GM23248 (cell line): ENCODE data around the gene PTPRD. TPM values are rescaled to one million over a fixed set of nuclear protein-coding genes. Genes with fewer than 3 reads are reported as not detected.

ENCODE experiments used
- DNase-seq: peaks from one replicate; pipeline ENCODE4 v3.0.0-alpha.2; 2015
- H2AFZ ChIP-seq: fragments of 200-600 bp; sonication (generic); 2 replicates; pipeline ENCODE4 v1.6.1; 2016; ENCODE audit warnings: antibody characterized with exemption
- H3F3A ChIP-seq: fragments of 200-600 bp; sonication (generic); 2 replicates; pipeline ENCODE4 v1.6.1; 2016; ENCODE audit warnings: mild to moderate bottlenecking, antibody characterized with exemption, mixed run types; ENCODE audit not compliant: insufficient read depth
- H3K27ac ChIP-seq: fragments of 200-600 bp; sonication (generic); 2 replicates; pipeline ENCODE4 v1.5.1; 2016; ENCODE audit warnings: mild to moderate bottlenecking
- H3K27me3 ChIP-seq: fragments of 200-600 bp; sonication (generic); replicated peaks from 2 replicates; pipeline ENCODE4 v1.6.1; 2016; ENCODE audit warnings: mild to moderate bottlenecking; ENCODE audit not compliant: insufficient read depth
- H3K36me3 ChIP-seq: fragments of 200-600 bp; sonication (generic); 2 replicates; pipeline ENCODE4 v1.6.1; 2016; ENCODE audit warnings: low read depth, mild to moderate bottlenecking
- H3K4me1 ChIP-seq: fragments of 200-600 bp; sonication (generic); 2 replicates; pipeline ENCODE4 v1.6.1; 2016; ENCODE audit warnings: mild to moderate bottlenecking; ENCODE audit not compliant: insufficient read depth
- H3K4me2 ChIP-seq: fragments of 200-600 bp; sonication (generic); one replicate; pipeline ENCODE4 v1.6.1; 2016; ENCODE audit warnings: mild to moderate bottlenecking; ENCODE audit not compliant: unreplicated experiment
- H3K4me3 ChIP-seq: fragments of 200-600 bp; sonication (generic); 2 replicates; pipeline ENCODE4 v1.5.1; 2016; ENCODE audit warnings: mild to moderate bottlenecking
- H3K79me2 ChIP-seq: fragments of 200-600 bp; sonication (generic); 2 replicates; pipeline ENCODE4 v1.6.1; 2016; ENCODE audit warnings: mild to moderate bottlenecking; ENCODE audit not compliant: insufficient read depth
- H3K9ac ChIP-seq: fragments of 200-600 bp; sonication (generic); 2 replicates; pipeline ENCODE4 v1.6.1; 2016; ENCODE audit warnings: mild to moderate bottlenecking
- H3K9me2 ChIP-seq: fragments of 200-600 bp; sonication (generic); 2 replicates; pipeline ENCODE4 v1.6.1; 2016; ENCODE audit warnings: mixed run types, mild to moderate bottlenecking, moderate library complexity; ENCODE audit not compliant: insufficient read depth
- H3K9me3 ChIP-seq: fragments of 200-600 bp; sonication (generic); one replicate; pipeline ENCODE4 v1.6.1; 2017; ENCODE audit warnings: low read depth
- H4K20me1 ChIP-seq: fragments of 200-600 bp; sonication (generic); 2 replicates; pipeline ENCODE4 v1.6.0; 2016; ENCODE audit not compliant: insufficient read depth
- EZH2 ChIP-seq: fragments of 200-600 bp; sonication (generic); IDR thresholded peaks from 2 replicates; pipeline ENCODE4 v1.6.1; 2018; ENCODE audit warnings: antibody characterized with exemption, mild to moderate bottlenecking; ENCODE audit not compliant: insufficient read depth, poor library complexity, severe bottlenecking
- EZH2phosphoT487 ChIP-seq: fragments of 200-600 bp; sonication (generic); IDR thresholded peaks from 2 replicates; pipeline ENCODE4 v1.6.1; 2018; ENCODE audit warnings: antibody characterized with exemption, moderate library complexity, mild to moderate bottlenecking, low read depth; ENCODE audit not compliant: insufficient read depth
- WGBS, 2 experiments: methylation state at CpG; one replicate each; pipeline ENCODE4 v1.1.6; 2015 to 2017; ENCODE audit warnings: low lambda C conversion rate in 2 of 2, low coverage in 1 of 2; ENCODE audit errors: missing lambda C conversion rate in 2 of 2; 5-methylcytosine and 5-hydroxymethylcytosine counted together
- in situ Hi-C: fragments of 300-500 bp; cut with MboI; formaldehyde crosslinking; loops from 2 replicates; pipeline ENCODE4 v1.15.0; 2020
- polyA plus RNA-seq: library from polyadenylated mRNA; unstranded; fragments of >200 nt; fragmentation: Nextera tagmentation; extraction: Ambion mirVana; gene quantifications from 2 replicates; pipeline ENCODE4 v1.2.1, GENCODE V29; 2016
- total RNA-seq: library from RNA; depleted of rRNA; stranded (reverse); fragments of >200 nt; shearing (Covaris generic); gene quantifications from 2 replicates; pipeline ENCODE4 v1.2.3, GENCODE V29; 2014

The PTPRD gene
- total and polyA plus RNA-seq, 2 experiments from 2014 or later = 0.05 TPM; not detected in 1

- Histone ChIP-seq H3K79me2 (no peaks in the 10 kb centered on the region), H3K9ac (no peak overlapping the region), H3K4me2 (no peak overlapping the region), H3K27ac (no peak overlapping the region), H3K4me3 (no peak overlapping the region), H3K36me3 (no peaks in the 10 kb centered on the region), H2AFZ (no peak overlapping the region), H3K9me2 (no peaks in the 10 kb centered on the region), H4K20me1 (no peaks in the 10 kb centered on the region), H3K9me3 (no peaks in the 10 kb centered on the region), H3K27me3 (no peaks in the 10 kb centered on the region), H3K4me1 (no peaks in the 10 kb centered on the region), H3F3A (no peaks in the 10 kb centered on the region)
- TF ChIP-seq EZH2phosphoT487 = no peak
- no peak for TF ChIP-seq EZH2
- in situ Hi-C loops = no loop called here
- WGBS, 2 experiments = 13 to 14% methylated on average over 17 of the region's 17 CpGs
- DNase-seq = no peak
Observed at GRCh38 chr9:8733131-8733954, 1879.5 kb downstream of the PTPRD start.

DNA sequence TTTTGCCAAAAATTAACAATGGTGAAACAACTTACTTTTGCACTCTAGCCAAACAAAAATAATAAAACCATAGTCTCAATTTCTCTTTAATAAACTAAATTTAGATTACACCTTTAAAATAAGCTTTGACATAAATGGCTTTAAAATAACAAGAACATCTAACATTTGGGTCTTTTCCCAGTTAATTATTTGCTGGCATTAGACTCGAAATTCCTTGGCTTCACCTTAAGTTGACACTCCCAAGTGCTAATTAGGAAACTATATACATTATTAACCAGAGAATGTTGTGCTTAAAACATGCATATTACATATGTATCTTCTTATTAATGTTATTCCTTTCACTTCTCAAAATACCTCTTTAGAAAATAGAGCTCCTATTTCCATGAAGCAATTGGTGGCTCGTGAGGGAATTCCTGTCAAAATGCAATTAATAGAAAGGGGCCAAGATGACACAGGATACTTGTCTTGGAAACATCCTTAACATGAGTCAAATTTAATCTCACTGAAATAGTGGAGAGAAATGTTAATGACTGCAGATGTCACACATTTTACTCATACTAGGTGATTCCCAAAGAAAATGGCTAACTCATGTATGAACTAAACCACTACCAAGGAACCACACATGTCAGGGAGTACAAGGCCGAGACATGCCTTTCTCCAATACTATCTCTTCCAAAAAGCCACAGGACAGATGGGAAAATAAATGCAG, 1880.3 kb downstream of the PTPRD start:
- WGBS, 2 experiments = 3% methylated on average over 3 of the region's 3 CpGs
- no peak for DNase-seq
- Histone ChIP-seq H3K79me2 (no peaks in the 10 kb centered on the region), H3K27me3 (no peaks in the 10 kb centered on the region), H3K27ac (no peak overlapping the region), H3K4me1 (no peaks in the 10 kb centered on the region), H3K9ac (no peak overlapping the region), H2AFZ (no peak overlapping the region), H3K9me3 (no peaks in the 10 kb centered on the region), H3F3A (no peaks in the 10 kb centered on the region), H3K36me3 (no peaks in the 10 kb centered on the region), H3K4me2 (no peak overlapping the region), H3K9me2 (no peaks in the 10 kb centered on the region), H3K4me3 (no peak overlapping the region), H4K20me1 (no peaks in the 10 kb centered on the region)
- TF ChIP-seq EZH2 (no peak), EZH2phosphoT487 (no peak)
- in situ Hi-C loops = no loop called here

GRCh38 chr9:8730618-8731017, 1882.2 kb downstream of the PTPRD start:
- H3K36me3 ChIP-seq = no peaks in the 10 kb centered on the region
- 19 to 26% methylated on average over 7 of the region's 7 CpGs for WGBS, 2 experiments
- no peak for TF ChIP-seq EZH2phosphoT487
- TF ChIP-seq EZH2 = no peak
- in situ Hi-C loops = no loop called here
- no peaks in the 10 kb centered on the region for H3K4me1 ChIP-seq
- H3K4me3 ChIP-seq = no peak overlapping the region
- H3K9me2 ChIP-seq = no peaks in the 10 kb centered on the region
- H3K9me3 ChIP-seq = no peaks in the 10 kb centered on the region
- no peaks in the 10 kb centered on the region for H3K27me3 ChIP-seq
- H2AFZ ChIP-seq = no peak overlapping the region
- DNase-seq = no peak
- no peak overlapping the region for H3K9ac ChIP-seq
- H3K27ac ChIP-seq = no peak overlapping the region
- H3K4me2 ChIP-seq = no peak overlapping the region
- H3K79me2 ChIP-seq = no peaks in the 10 kb centered on the region
- H4K20me1 ChIP-seq = no peaks in the 10 kb centered on the region
- H3F3A ChIP-seq = no peaks in the 10 kb centered on the region

- Histone ChIP-seq H4K20me1 (no peaks in the 10 kb centered on the region), H3K27ac (no peak overlapping the region), H3K9ac (no peak overlapping the region), H2AFZ (no peak overlapping the region), H3K79me2 (no peaks in the 10 kb centered on the region), H3F3A (no peaks in the 10 kb centered on the region), H3K4me3 (no peak overlapping the region), H3K4me2 (no peak overlapping the region), H3K36me3 (no peaks in the 10 kb centered on the region), H3K4me1 (no peaks in the 10 kb centered on the region), H3K27me3 (no peaks in the 10 kb centered on the region), H3K9me2 (no peaks in the 10 kb centered on the region), H3K9me3 (no peaks in the 10 kb centered on the region)
- in situ Hi-C loops = no loop called here
- TF ChIP-seq EZH2 = no peak
- TF ChIP-seq EZH2phosphoT487 = no peak
- 3 to 13% methylated on average over 2 of the region's 2 CpGs for WGBS, 2 experiments
- DNase-seq = no peak
Observed at GRCh38 chr9:8728910-8729309, 1883.9 kb downstream of the PTPRD start.
